Activated B cell treated with CpG ODN at 0.5 μM for 24 hours (primary cell): ENCODE measurements around the gene SIRT7. TPM values are rescaled to one million over a fixed set of nuclear protein-coding genes. Genes with fewer than 3 reads are reported as not detected.
A peak's percentile ranks its signal among the peaks of the same experiment; 100 is the strongest.

Experiments
- ATAC-seq: fragments of 200-7000 bp; cut with Tn5 transposase; one replicate; pipeline ENCODE4 v1.10.0; 2021; ENCODE audit warnings: low read depth, mild to moderate bottlenecking, moderate library complexity
- CTCF ChIA-PET: fragments of 350-600 bp; sonication (Branson Sonifier 250); formaldehyde crosslinking; loops from one replicate; lab custom pipeline; 2021; ENCODE audit warnings: antibody characterized with exemption; lab: Charles Lee
- POLR2A ChIA-PET: fragments of 350-600 bp; sonication (Branson Sonifier 250); formaldehyde crosslinking; loops from one replicate; lab custom pipeline; 2021; ENCODE audit warnings: antibody characterized with exemption; lab: Charles Lee
- DNase-seq: peaks from one replicate; pipeline ENCODE4 v3.0.0; 2022
- H3K27ac Mint-ChIP-seq: one replicate; pipeline ENCODE4 v1.8.0; 2020; ENCODE audit warnings: mixed read lengths
- H3K27me3 Mint-ChIP-seq: one replicate; pipeline ENCODE4 v1.8.0; 2021; ENCODE audit warnings: mixed read lengths
- H3K36me3 Mint-ChIP-seq: one replicate; pipeline ENCODE4 v1.8.0; 2021; ENCODE audit warnings: low read depth, mixed read lengths
- H3K4me1 Mint-ChIP-seq: one replicate; pipeline ENCODE4 v1.8.0; 2021; ENCODE audit warnings: mixed read lengths
- H3K4me3 Mint-ChIP-seq: one replicate; pipeline ENCODE4 v1.8.0; 2020; ENCODE audit warnings: mild to moderate bottlenecking, mixed read lengths
- H3K9me3 Mint-ChIP-seq: one replicate; pipeline ENCODE4 v1.8.0; 2020; ENCODE audit warnings: mixed read lengths
- intact Hi-C: fragments of 100-400 bp; cut with micrococcal nuclease; formaldehyde crosslinking; loops from one replicate; pipeline ENCODE4 v1.15.1; 2024
- total RNA-seq: library from RNA; stranded (reverse); gene quantifications from 2 replicates; pipeline ENCODE4 v1.2.3, GENCODE V29; 2022
- TF ChIP-seq, protein P1 (sequence below): fragments of 200-600 bp; IDR thresholded peaks from one replicate; pipeline ENCODE4 v1.8.0; 2022; ENCODE audit warnings: antibody characterized with exemption, mild to moderate bottlenecking

SIRT7 gene, protein sequence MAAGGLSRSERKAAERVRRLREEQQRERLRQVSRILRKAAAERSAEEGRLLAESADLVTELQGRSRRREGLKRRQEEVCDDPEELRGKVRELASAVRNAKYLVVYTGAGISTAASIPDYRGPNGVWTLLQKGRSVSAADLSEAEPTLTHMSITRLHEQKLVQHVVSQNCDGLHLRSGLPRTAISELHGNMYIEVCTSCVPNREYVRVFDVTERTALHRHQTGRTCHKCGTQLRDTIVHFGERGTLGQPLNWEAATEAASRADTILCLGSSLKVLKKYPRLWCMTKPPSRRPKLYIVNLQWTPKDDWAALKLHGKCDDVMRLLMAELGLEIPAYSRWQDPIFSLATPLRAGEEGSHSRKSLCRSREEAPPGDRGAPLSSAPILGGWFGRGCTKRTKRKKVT
- 57.6 and 66.4 TPM in 2 replicates for total RNA-seq

DNA sequence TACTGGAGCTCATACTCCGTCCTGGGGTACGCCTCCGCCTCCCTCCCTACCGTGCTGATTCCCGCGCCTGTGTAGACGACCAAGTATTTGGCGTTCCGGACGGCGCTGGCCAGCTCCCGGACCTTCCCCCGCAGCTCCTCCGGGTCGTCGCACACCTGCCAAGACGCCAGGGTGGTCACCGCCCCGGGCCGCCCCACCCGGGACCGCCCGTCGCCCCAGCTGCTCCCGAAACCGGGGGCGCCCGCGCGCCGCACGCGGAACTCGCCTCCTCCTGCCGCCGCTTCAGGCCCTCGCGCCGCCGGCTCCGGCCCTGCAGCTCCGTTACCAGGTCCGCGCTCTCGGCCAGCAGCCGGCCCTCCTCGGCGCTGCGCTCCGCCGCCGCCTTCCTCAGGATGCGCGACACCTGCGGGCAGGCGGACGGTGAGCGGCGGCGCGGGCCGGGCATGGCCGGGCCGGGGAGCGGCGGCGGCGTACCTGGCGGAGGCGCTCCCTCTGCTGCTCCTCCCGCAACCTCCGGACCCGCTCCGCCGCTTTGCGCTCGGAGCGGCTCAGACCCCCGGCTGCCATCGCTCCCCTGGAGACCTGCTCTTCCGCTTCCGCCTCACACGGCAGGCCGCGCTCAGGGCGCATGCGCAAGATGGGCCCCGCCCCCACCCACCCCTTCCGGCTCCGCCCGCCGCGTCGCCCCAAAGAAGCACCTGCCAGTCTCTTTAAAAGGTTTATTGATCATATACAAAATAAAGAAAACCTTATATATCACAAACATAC, at the start of gene SIRT7:
SIRT7 (minus strand) TSS at position 612 of the 768 bp plus-strand sequence; CDS start at position 567, 45 bp downstream.
- ChIA-PET CTCF (interaction anchor here (1.2 to 1.6 kb wide), 3 partner anchors 10 to 48 kb away, joined by 3 to 6 read pairs (median 5); partner anchors contain the start of gene MAFG), POLR2A (interaction anchor here (0.6 to 3.0 kb wide), 8 partner anchors 9 to 149 kb away, joined by 3 to 28 read pairs (median 4); partner anchors contain the start of genes DCXR, MAFG and P4HB)
- DNase-seq (peak; percentile 74), ATAC-seq (peak; percentile 88)
- intact Hi-C loops = loop anchor here (1.0 to 2.0 kb wide), 3 partner anchors 9 to 57 kb away; partner anchors contain the start of genes ARHGDIA and P4HB
- H3K27me3 Mint-ChIP-seq = no peaks in the 10 kb centered on the region
- peaks cover 25% of the 10 kb centered on the region for H3K4me1 Mint-ChIP-seq
- peak within 1 kb of the TSS; percentile 88 for H3K4me3 Mint-ChIP-seq
- H3K9me3 Mint-ChIP-seq = no peaks in the 10 kb centered on the region
- TF ChIP-seq, protein P1, sequence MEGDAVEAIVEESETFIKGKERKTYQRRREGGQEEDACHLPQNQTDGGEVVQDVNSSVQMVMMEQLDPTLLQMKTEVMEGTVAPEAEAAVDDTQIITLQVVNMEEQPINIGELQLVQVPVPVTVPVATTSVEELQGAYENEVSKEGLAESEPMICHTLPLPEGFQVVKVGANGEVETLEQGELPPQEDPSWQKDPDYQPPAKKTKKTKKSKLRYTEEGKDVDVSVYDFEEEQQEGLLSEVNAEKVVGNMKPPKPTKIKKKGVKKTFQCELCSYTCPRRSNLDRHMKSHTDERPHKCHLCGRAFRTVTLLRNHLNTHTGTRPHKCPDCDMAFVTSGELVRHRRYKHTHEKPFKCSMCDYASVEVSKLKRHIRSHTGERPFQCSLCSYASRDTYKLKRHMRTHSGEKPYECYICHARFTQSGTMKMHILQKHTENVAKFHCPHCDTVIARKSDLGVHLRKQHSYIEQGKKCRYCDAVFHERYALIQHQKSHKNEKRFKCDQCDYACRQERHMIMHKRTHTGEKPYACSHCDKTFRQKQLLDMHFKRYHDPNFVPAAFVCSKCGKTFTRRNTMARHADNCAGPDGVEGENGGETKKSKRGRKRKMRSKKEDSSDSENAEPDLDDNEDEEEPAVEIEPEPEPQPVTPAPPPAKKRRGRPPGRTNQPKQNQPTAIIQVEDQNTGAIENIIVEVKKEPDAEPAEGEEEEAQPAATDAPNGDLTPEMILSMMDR = no peak
- H3K27ac Mint-ChIP-seq = peak within 1 kb of the TSS; percentile 76
- H3K36me3 Mint-ChIP-seq = peaks cover 56% of the 10 kb centered on the region

DNA sequence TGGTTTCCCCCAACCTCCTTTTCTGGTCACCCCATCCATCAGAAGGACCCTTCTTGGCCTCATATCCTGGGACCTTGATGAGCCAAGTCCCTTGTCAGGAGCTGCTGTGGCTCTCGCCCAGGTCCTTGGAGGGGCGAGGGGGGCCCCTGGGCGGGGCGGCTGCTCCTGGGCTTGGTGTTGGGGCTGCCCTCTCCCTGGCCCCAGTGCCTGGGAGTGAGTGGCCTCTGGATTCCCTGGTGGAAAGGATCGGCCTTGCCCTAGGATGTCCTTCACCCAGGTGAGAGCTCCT, 49.2 kb upstream of the SIRT7 start:
- Mint-ChIP-seq H3K9me3 (no peaks in the 10 kb centered on the region), H3K4me3 (no peak overlapping the region), H3K36me3 (no peaks in the 10 kb centered on the region), H3K27me3 (peaks cover 11% of the 10 kb centered on the region), H3K27ac (no peak overlapping the region), H3K4me1 (peaks cover 14% of the 10 kb centered on the region)
- ChIA-PET POLR2A (interaction anchor here (0.7 to 3.3 kb wide), 5 partner anchors 8 to 134 kb away, joined by 3 to 20 read pairs (median 3); partner anchors contain the start of genes ASPSCR1, DCXR and MCRIP1), CTCF (interaction anchor here (0.7 to 1.2 kb wide), 3 partner anchors 8 to 70 kb away, joined by 3 to 4 read pairs (median 3); partner anchors contain the start of gene DCXR)
- intact Hi-C loops = no loop called here
- DNase-seq = no peak
- TF ChIP-seq, protein P1 = no peak
- ATAC-seq = no peak

DNA sequence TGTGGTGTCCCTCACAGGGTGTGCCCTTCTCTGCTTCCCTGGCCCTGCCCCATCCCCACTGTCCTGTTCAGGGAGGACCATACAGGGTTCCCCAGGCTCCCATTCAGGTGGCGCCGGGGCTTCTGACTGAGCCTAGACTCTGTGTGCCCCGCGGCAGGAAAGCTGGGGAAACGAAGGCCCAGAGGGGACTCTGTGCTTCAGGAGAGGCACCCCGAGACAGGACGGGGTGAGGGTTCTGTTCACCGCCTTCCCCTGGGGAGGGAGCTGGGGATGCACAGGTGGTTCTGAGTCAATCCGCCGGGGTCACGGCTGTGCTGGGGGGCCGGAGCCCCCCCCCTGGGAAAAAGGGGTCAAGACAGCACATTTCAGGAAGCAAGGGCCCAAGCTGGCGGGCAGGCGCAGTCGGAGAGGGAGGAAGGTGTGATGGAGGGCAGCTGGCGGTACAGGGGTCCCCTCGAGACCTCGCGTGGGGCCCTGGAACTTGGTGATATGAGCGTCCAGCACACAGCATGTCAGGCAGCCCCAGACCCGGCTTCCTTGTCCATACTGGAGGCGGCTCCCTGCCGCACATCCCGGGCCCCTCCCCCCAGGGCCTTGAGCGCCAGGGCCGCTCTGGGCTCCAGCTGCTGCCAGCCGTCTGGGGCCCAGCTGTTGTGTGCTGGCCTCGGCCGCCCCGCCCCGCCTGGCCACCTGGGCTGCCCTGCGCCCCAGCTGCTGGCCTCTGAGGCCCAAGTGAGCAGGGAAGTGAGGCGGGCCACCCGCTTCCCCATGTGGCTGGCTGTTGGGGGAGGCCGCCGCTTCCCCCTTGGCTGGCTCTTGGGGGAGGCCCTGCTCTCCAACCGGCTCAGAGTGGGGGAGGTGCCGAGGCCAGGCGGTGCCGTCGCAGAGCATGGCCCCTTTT, 48.6 kb upstream of the SIRT7 start:
- Mint-ChIP-seq H3K4me3 (no peak overlapping the region), H3K27ac (no peak overlapping the region), H3K4me1 (peaks cover 14% of the 10 kb centered on the region), H3K27me3 (peaks cover 12% of the 10 kb centered on the region), H3K36me3 (no peaks in the 10 kb centered on the region), H3K9me3 (no peaks in the 10 kb centered on the region)
- DNase-seq (no peak), ATAC-seq (peak; percentile 26)
- ChIA-PET POLR2A (interaction anchor here (3.3 kb wide), 1 partner anchor 11 kb away, joined by 20 read pairs; the partner anchor contains the start of gene ASPSCR1), CTCF (interaction anchor here (1.0 to 1.2 kb wide), 3 partner anchors 10 to 71 kb away, joined by 3 to 4 read pairs (median 3); partner anchors contain the start of gene DCXR)
- intact Hi-C loops = no loop called here
- TF ChIP-seq, protein P1 = no peak

DNA sequence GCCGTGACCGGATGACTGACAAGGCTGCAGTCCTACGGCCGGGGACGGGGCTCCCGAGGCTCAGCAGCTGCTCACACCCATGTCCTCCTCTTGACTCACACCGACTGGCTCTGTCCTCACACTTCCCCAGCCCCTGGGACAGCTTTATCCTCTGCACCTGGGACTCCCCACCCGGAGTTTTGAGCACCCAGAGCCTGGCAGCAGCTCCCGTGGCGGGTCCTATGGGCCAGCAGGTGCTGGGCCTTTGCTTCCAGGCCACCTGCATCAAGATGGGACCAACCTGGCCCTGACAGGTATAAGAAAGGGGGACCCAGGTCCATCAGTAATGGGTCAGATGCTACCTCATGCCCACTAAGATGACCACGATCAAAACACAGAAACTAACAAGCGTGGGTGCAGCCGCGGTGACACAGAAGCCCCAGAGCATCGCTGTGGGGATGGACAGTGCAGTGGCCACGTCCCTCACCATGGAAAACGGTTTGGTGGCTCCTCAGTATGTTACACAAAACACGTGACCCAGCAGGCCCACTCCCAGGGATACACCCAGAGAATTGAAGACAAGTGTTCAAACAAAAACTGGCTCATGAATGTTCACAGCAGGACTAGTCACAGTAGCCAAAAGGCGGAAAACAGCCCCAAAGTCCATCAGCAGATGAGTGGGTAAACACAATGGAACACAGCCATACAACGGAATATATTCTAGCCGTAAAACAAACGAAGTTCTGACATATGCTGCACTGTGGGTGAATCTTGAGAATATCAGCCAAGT, 46.3 kb upstream of the SIRT7 start:
- ChIA-PET POLR2A (no interaction called here), CTCF (no interaction called here)
- DNase-seq = no peak
- Mint-ChIP-seq H3K4me3 (no peak overlapping the region), H3K9me3 (no peaks in the 10 kb centered on the region), H3K4me1 (peaks cover 14% of the 10 kb centered on the region), H3K36me3 (no peaks in the 10 kb centered on the region), H3K27ac (no peak overlapping the region), H3K27me3 (peaks cover 12% of the 10 kb centered on the region)
- TF ChIP-seq, protein P1 = no peak
- no peak for ATAC-seq
- intact Hi-C loops = loop anchor here (5.0 kb wide), 1 partner anchor 133 kb away; the partner anchor contains the start of gene FASN
